Tibial nerve (tissue), 4 donors: Measurements from ENCODE around the gene NANOS2. TPM values are rescaled to one million over a fixed set of nuclear protein-coding genes. Genes with fewer than 3 reads are reported as not detected.
"Not testable (repeated sequence)": the region's sequence is repeated elsewhere in the genome, so short reads cannot be mapped to it uniquely, and the experiment has no call there.

Experiments
- DNase-seq, 2 donors: peaks; one replicate each; pipeline ENCODE4 v3.0.0-alpha.2; 2019; ENCODE audit warnings: low spot score in 2 of 2
- H3K27ac ChIP-seq, 4 donors: fragments of 200-600 bp; sonication (generic) in 3 of 4; one replicate each; pipeline ENCODE4 v1.5.1; 2017 to 2019; ENCODE audit warnings: mild to moderate bottlenecking in 1 of 4
- H3K27me3 ChIP-seq, 2 donors: fragments of 200-600 bp; sonication (generic) in 1 of 2; one replicate each; pipeline versions ENCODE4 v1.5.1 to v1.6.0; 2017 to 2019
- H3K36me3 ChIP-seq, 3 donors: fragments of 200-600 bp; sonication (generic); one replicate each; pipeline ENCODE4 v1.5.1; 2018 to 2019
- H3K4me1 ChIP-seq, 4 donors: fragments of 200-600 bp; sonication (generic) in 3 of 4; one replicate each; pipeline ENCODE4 v1.5.1; 2017 to 2019
- H3K4me3 ChIP-seq, 4 donors: fragments of 200-600 bp; sonication (generic) in 3 of 4; one replicate each; pipeline ENCODE4 v1.5.1; 2017 to 2019; ENCODE audit warnings: mild to moderate bottlenecking in 1 of 4, moderate library complexity in 1 of 4
- H3K9me3 ChIP-seq, 4 donors: fragments of 200-600 bp; sonication (generic) in 3 of 4; one replicate each; pipeline ENCODE4 v1.5.1; 2017 to 2019
- EP300 ChIP-seq, 2 donors: sonication (generic); formaldehyde crosslinking; IDR thresholded peaks; one replicate each; pipeline ENCODE4 v1.6.1; 2017; ENCODE audit warnings: antibody characterized with exemption in 2 of 2, mild to moderate bottlenecking in 1 of 2
- POLR2A ChIP-seq, 2 donors: fragments of 450-650 bp; IDR thresholded peaks; one replicate each; pipeline ENCODE4 v1.6.1; 2017; ENCODE audit warnings: antibody characterized with exemption in 2 of 2, mild to moderate bottlenecking in 2 of 2, moderate library complexity in 2 of 2
- WGBS, 2 donors: methylation state at CpG; one replicate each; pipeline ENCODE4 v1.1.5; 2018; 5-methylcytosine and 5-hydroxymethylcytosine counted together
- total RNA-seq, 4 donors: library from RNA; depleted of rRNA; stranded (reverse); fragments of >200 nt; gene quantifications; one replicate each; pipeline ENCODE4 v1.1.0, GENCODE V29; 2016
- TF ChIP-seq, protein P1 (sequence below), 5 experiments: fragments of 200-600 bp in 3 of 5; fragments of 450-650 bp in 2 of 5; sonication (generic) in 3 of 5; IDR thresholded peaks; one replicate each; pipeline ENCODE4 v1.5.1; 2016 to 2019; ENCODE audit warnings: antibody characterized with exemption in 5 of 5, mild to moderate bottlenecking in 3 of 5, moderate library complexity in 2 of 5

Gene NANOS2
- total RNA-seq, 4 donors from 2014 or later = not detected

GRCh38 chr19:45897261-45897812 lies 17.2 kb downstream of the NANOS2 start:
- H3K4me3 ChIP-seq = no peak overlapping the region
- H3K4me1 ChIP-seq = peaks cover 0 to 20% (median 11%) of the 10 kb centered on the region in 4 donors
- H3K27ac ChIP-seq = no peak overlapping the region
- 89 to 95% methylated on average over 8 of the region's 8 CpGs for WGBS, 2 donors
- DNase-seq = no peak
- H3K36me3 ChIP-seq = peaks cover 0 to 61% (median 0%) of the 10 kb centered on the region in 3 donors
- TF ChIP-seq POLR2A (IDR thresholded peaks at IDR 0.05) (no peak), EP300 (IDR thresholded peaks at IDR 0.05) (no peak)
- TF ChIP-seq, protein P1, sequence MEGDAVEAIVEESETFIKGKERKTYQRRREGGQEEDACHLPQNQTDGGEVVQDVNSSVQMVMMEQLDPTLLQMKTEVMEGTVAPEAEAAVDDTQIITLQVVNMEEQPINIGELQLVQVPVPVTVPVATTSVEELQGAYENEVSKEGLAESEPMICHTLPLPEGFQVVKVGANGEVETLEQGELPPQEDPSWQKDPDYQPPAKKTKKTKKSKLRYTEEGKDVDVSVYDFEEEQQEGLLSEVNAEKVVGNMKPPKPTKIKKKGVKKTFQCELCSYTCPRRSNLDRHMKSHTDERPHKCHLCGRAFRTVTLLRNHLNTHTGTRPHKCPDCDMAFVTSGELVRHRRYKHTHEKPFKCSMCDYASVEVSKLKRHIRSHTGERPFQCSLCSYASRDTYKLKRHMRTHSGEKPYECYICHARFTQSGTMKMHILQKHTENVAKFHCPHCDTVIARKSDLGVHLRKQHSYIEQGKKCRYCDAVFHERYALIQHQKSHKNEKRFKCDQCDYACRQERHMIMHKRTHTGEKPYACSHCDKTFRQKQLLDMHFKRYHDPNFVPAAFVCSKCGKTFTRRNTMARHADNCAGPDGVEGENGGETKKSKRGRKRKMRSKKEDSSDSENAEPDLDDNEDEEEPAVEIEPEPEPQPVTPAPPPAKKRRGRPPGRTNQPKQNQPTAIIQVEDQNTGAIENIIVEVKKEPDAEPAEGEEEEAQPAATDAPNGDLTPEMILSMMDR (IDR thresholded peaks at IDR 0.05) = no peak
- H3K9me3 ChIP-seq = no peaks in the 10 kb centered on the region
- no peaks in the 10 kb centered on the region for H3K27me3 ChIP-seq

DNA sequence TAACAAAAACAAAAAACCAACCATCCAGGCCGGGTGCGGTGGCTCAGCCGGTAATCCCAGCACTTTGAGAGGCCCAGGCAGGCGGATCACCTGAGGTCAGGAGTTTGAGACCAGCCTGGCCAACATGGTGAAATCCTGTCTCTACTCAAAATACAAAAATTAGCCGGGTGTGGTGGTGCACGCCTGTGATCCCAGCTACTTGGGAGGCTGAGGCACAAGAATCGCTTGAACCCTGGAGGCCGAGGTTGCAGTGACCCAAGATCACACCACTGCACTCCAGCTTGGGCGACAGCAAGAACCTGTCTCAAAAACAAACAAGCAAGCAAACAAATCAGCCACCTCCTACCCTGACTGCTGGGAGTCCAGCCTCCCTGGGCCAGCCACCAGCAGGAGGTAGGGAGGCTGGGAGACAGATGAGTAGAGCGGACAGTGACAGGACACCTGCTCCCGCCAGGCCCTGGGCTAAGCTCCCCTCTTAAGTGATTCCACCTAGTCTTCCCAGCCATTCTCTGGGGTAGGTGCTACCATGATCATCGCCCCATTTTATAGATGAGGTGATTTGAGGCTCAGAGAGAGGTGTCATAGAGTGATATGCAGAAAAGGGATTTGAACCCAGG lies 18.5 kb downstream of the NANOS2 start:
- not testable (repeated sequence) for H3K4me3 ChIP-seq, H3K9me3 ChIP-seq, H3K27me3 ChIP-seq, DNase-seq
- H3K4me1 ChIP-seq = peaks cover 0 to 12% (median 8%) of the 10 kb centered on the region in 4 donors
- peaks cover 0 to 72% (median 0%) of the 10 kb centered on the region in 3 donors for H3K36me3 ChIP-seq
- WGBS, 2 donors = 93% methylated on average over 12 of the region's 12 CpGs
- H3K27ac ChIP-seq = peak overlapping the region in 1 of 4 donors; percentile 41

- TF ChIP-seq EP300 (IDR thresholded peaks at IDR 0.05) = no peak
- TF ChIP-seq, protein P1 (IDR thresholded peaks at IDR 0.05) = no peak
- no peak for TF ChIP-seq POLR2A (IDR thresholded peaks at IDR 0.05)
- Histone ChIP-seq H3K36me3 (peaks cover 0 to 78% (median 0%) of the 10 kb centered on the region in 3 donors), H3K27ac (peak overlapping the region in 1 of 4 donors; percentile 41), H3K27me3 (no peaks in the 10 kb centered on the region), H3K9me3 (no peaks in the 10 kb centered on the region), H3K4me1 (peaks cover 0 to 7% (median 2%) of the 10 kb centered on the region in 4 donors), H3K4me3 (no peak overlapping the region)
- 71 to 75% methylated on average over 9 of the region's 9 CpGs for WGBS, 2 donors
- no peak for DNase-seq
These were observed 19.0 kb downstream of the NANOS2 start for GRCh38 chr19:45895519-45895972.

DNA sequence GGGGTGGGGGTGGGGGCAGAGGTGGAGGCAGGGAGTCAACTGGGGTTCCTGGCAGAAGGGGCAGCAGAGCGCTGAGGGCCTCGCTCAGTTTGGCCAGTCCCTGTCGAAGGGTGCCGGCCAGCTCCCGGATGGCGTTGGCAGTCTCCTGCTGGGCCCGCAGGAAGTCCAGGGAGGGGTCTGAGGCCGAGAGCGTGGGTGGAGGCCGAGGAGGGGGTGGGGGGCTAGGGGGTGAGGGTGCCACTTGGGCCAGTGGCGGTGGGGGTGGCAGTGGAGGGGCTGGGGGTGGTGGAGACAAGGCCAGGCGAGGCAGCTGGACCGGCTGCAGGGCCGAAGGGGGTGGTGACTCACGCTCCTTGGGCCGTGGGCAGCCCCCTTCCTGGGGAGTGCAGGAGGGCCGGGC lies 23.7 kb downstream of the NANOS2 start:
- WGBS, 2 donors = 75 to 80% methylated on average over 13 to 17 of the region's 17 CpGs
- no peak overlapping the region for H3K4me3 ChIP-seq
- no peak for DNase-seq
- H3K9me3 ChIP-seq = no peaks in the 10 kb centered on the region
- H3K27me3 ChIP-seq = no peaks in the 10 kb centered on the region
- TF ChIP-seq EP300 (IDR thresholded peaks at IDR 0.05) = no peak
- TF ChIP-seq POLR2A (IDR thresholded peaks at IDR 0.05) = no peak
- TF ChIP-seq, protein P1 (IDR thresholded peaks at IDR 0.05) = no peak
- H3K27ac ChIP-seq = no peak overlapping the region
- peaks cover 0 to 13% (median 0%) of the 10 kb centered on the region in 4 donors for H3K4me1 ChIP-seq
- H3K36me3 ChIP-seq = peaks cover 0 to 45% (median 0%) of the 10 kb centered on the region in 3 donors

- Histone ChIP-seq H3K36me3 (peaks cover 0 to 40% (median 0%) of the 10 kb centered on the region in 3 donors), H3K4me1 (peaks cover 0 to 26% (median 10%) of the 10 kb centered on the region in 4 donors), H3K4me3 (no peak overlapping the region), H3K9me3 (no peaks in the 10 kb centered on the region), H3K27me3 (no peaks in the 10 kb centered on the region), H3K27ac (no peak overlapping the region)
- TF ChIP-seq POLR2A (IDR thresholded peaks at IDR 0.05) (no peak), EP300 (IDR thresholded peaks at IDR 0.05) (no peak)
- TF ChIP-seq, protein P1 (IDR thresholded peaks at IDR 0.05) = no peak
- DNase-seq = no peak
- 71 to 76% methylated on average over 6 of the region's 6 CpGs for WGBS, 2 donors
These were observed 25.2 kb downstream of the NANOS2 start for GRCh38 chr19:45889210-45889885.
